ENCODE results near the gene IGF2.

- TF ChIP-seq CTCF (IDR thresholded peaks at IDR 0.05; ENCODE audit: low read length) (no peak), EZH2 (IDR thresholded peaks at IDR 0.05; ENCODE audit: borderline replicate concordance, low read length) (no peak)
Observed at GRCh38 chr11:2153581-2154194, 14.5 kb upstream of the IGF2 start.

All from OCI-LY1 (cell line).